Activated CD8-positive, alpha-beta memory T cell treated with anti-CD3 and anti-CD28 coated beads for 4 hours (primary cell): ENCODE results near the gene PMEPA1.

Experiments used
- DNase-seq, 2 donors: peaks; one replicate each; pipeline ENCODE4 v3.0.0-alpha.2; 2020; ENCODE audit warnings: low read depth in 2 of 2

PMEPA1 gene

GRCh38 chr20:57676589-57677583, 32.9 kb downstream of the PMEPA1 start:
- DNase-seq = no peak

GRCh38 chr20:57675773-57676172, 34.0 kb downstream of the PMEPA1 start:
- no peak for DNase-seq

DNA sequence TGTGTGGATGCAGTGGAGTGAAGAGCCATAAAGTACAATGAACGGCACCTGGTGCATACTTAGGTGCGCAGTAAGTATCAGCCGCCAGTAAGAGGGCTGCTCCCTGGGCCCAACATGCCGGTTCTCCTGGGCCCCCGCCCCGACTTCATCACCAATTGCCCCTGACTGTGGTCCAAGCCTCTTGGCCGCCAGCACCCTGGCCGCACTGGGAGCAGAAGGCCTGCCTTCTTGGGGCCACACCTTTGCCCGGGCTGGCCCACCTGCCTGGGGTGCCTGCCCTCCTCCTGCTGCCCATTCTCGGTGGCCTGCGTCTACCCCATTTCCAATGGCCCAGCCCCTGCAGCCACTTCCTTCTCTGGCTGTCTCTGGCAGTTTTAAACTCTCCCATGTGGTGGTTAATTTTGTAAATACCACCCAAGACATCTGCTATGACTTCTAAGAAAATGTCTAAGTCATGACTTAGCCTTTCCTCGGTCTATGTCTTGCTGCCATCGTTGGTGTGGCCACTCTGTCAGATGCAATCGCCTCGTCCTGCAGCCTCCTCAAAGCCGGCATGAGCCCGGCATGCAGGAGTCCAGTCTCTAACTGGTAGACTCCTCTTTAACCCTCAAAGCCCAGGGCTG, 36.8 kb downstream of the PMEPA1 start:
- DNase-seq = no peak

DNA sequence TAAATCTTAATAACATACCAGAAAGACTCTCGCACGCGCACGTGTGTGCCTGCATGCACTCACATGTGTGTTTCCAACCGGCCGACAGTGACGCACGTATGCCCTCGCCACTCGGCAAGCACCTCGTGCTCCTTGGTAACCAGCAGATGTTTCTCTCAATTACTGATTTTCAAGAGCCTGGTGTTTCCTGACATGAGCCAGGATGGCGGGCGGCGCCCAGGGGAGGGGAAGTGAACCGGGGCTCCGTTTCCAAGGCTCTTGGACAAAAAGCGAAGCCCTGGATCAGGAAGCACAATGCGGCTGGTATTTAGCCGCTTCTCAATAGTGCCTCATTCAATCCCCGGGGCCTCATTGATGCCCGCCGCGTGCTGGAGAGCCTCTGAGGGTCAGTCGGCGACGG, 37.7 kb downstream of the PMEPA1 start:
- DNase-seq = no peak

DNA sequence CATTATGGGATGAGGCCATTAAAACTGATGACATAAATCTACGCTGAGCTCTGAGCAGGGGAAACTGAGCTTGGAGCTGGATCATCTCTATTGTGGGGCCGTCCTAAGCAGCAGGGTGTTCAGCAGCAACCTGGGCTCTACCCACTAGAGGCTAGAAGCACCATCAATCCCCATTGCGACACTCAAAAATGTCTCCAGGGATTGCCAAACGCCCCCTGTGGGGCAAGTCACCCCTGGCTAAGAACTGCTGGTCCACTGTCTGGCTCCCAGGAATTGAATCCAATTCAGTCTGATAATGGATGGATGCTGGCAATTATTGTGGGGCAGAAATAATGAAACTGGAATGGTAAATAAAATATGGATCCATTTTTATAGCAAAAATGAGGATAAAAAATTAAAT, 38.2 kb downstream of the PMEPA1 start:
- no peak for DNase-seq

DNA sequence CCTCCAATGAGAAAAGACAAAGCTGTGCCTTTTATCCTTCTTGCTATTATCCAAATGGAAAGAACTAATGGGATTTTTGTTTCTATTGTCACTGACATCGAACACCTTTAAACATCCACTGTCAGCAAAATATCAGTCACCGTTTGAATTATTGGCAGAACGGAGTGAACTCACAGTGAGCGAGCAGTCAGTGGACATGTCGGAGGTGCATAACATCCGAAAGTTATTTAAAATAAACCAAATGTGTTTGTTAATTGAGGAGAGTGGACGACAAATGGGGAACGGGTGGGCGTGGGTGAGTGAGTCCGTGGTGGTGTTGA, 38.8 kb downstream of the PMEPA1 start:
- DNase-seq = no peak

DNA sequence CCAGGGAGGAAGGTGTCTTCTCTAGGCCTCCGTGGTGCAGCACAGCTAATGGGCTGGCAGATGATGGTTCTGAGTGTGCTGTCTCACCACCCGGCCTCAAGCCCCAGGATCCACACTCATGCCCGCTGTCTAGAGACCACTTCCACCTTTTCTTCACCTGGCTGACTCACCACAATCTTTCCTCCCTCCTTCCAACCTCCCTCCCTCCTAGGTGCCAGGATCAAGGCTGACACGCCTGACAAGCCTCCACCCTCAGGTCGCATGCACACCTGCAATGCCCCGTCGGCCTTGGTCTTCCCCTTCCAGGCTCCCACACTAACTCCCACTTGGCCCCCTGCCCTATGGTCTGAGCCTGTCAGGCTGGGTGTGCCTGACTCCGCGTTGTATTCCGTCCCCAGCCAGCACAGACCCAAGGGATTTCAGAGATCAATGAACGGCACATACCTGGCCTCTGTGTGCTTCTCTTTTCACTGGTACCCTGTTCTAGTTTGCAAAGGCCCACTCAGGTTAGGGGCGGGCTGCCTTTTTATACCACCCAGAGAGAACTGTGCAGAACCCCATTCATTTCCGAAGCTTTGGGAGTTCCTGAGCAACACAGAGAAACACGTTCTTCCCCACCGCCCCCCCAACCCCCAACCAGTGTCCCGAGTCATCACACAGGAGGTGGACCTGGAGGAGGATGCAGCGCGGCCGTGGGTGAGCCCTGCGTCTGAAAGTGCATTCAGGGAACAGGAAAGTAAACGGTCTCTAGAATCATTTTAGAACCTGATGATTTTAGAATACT, 39.3 kb downstream of the PMEPA1 start:
- DNase-seq = no peak

- DNase-seq = no peak
Observed at GRCh38 chr20:57669632-57670031, 40.2 kb downstream of the PMEPA1 start.

- no peak for DNase-seq
Observed at GRCh38 chr20:57667924-57668782, 41.7 kb downstream of the PMEPA1 start.

GRCh38 chr20:57667388-57667787, 42.4 kb downstream of the PMEPA1 start:
- DNase-seq = no peak

- no peak for DNase-seq
Observed at GRCh38 chr20:57666834-57667157, 43.0 kb downstream of the PMEPA1 start.

DNA sequence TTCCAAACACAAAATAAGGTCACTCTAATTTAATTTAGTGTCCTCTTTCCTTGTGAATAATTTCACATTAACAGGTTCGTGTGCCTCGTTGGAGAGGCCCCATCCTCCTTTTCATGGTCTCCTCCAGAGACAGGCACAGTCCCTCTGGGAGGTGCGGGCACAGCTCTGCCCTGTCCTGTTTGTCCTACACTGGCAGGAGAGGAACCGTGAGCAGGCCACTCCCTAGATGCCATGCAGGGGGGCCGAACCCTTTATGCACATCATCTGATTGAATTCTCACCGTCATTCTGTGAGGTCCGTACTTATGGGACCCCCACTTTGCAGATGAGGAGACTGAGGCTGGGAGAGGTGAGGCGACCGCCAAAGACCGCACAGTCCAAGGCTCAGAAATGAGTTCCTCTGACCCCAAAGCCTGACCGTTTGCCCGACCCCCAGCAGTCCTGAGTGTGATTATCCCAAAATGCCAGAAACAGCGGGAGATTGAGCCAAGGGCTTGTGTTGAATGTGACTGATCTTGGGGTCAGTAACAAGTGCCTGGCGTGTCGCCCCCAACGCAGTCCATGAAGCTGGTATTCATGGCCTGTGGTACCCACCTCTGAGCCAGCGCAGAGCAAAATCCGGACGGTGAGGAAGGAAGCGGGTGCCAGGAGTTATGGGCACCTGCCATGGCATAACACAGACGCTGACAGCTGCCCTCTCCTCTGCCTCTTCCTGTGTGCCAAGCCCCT, 43.5 kb downstream of the PMEPA1 start:
- no peak for DNase-seq

DNA sequence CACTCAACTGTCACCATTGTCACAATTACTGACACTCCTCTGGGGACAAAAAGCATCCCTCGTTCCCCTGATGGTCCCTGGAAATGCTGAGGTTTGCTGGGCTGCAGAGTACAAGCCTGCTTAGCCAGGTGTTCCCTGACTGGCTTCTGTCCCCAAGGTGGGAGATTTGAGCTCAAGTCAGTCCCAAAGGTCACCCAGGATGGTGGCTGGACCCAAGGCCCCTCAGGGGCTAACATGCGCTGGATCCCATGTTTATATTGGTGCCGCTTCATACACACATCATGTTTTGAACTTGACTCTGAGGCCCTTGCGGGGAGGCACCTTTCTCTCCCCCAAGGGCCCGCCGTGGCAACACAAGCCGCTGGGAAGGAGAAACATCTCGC, 44.2 kb downstream of the PMEPA1 start:
- no peak for DNase-seq

DNA sequence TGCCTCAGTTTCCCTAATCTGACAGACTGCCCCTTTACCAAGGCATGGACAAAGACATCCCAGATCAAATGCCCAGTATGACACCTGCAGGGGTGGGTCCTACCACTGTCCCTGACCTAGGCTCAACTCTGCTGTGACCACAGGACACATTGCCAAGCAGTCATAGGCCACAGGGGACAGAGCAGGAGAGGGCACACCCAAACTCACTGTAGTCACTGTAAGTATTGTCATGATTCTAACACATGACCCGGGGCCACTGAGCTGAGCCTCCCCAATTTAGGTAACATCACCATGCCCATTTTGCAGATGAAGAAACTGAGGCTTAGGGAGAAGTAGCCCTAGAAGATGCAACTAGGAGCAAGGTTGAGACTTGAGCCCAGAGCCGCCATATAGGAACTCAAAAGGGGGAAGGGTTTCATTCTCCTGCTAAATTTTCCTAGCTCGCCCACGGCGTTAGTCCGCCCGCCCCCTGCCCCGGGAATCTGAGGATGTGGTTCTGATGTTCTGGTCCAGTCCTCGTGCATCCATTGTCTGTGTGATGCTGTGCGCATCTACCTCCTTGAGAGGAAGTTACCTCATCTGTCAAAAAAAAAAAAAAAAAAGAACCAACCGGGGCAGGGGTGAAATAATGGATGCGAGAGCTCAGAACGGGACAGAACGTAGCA, 44.8 kb downstream of the PMEPA1 start:
- no peak for DNase-seq

DNA sequence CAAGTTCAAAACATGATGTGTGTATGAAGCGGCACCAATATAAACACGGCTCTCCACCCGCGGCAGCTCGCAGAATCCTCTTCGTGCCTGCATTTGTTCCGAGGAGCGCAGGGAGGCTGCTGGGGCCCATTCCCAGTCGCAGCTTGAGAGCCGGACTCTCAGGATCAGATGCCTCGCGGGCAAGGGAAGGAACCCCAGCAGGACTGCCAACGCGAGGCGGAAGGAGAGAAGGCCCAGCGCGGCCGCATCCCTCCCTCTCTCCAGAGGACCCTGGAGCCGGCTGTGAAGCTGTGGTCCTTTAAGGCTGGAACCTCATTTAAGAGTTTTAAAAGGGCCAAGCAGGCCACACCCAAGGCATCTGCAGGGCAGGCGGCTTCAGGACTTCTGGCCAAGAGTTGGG, 45.3 kb downstream of the PMEPA1 start:
- DNase-seq = no peak

DNA sequence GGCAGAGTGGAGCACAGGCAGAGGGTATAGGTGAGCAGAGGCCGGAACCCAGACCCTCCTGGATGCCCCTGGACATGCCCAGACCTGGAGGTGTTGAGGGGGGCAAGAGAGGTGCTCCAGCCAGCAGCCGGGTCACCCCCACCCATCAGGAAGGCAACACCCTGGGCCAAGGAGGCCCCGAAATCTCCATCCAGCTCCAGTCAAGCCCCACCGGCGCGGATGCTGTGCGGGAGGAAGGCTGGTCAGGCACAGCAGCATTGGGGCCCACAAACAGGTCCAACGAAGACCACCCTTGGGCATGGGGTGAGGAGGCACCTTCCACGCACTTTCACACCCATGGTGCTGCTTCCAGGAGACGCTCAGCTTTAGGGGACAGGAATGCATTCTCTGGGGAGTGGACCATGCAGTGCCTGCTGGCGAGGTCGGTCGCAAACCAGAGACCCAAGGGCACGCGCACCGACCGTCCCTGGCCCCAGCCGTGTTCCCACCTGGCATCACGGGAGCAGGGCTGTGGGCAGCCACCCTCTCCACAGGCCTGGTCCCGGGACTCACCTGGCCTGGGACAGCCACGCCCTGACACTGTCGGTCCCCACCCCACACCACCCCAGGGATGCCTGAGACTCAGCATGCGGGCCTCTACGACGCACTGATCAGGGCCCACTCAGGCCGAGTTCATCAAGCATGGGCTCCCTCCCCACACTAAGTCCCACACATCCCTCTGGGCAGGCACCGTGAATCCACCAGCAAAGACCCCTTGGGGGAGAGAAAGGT, 45.9 kb downstream of the PMEPA1 start:
- no peak for DNase-seq

DNA sequence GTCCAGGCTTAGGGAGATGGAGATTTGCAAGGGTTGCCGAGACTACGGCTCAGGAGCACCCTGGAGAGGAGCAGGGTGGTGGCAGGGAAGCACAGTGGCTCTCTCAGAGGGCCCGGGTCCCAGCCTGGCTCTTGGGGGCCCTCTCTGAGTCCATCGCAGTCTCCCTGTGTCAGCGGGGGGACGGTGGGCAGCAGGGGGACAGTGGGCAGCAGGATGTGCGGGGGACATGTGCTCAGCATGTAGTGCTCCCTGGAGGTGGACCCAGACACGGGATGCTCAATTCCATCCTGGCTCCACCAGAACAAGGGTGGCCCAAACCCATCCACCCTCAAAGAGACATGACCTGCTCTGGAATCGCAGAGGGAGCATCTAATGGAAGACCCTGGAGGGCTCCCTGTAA, 46.6 kb downstream of the PMEPA1 start:
- no peak for DNase-seq

DNA sequence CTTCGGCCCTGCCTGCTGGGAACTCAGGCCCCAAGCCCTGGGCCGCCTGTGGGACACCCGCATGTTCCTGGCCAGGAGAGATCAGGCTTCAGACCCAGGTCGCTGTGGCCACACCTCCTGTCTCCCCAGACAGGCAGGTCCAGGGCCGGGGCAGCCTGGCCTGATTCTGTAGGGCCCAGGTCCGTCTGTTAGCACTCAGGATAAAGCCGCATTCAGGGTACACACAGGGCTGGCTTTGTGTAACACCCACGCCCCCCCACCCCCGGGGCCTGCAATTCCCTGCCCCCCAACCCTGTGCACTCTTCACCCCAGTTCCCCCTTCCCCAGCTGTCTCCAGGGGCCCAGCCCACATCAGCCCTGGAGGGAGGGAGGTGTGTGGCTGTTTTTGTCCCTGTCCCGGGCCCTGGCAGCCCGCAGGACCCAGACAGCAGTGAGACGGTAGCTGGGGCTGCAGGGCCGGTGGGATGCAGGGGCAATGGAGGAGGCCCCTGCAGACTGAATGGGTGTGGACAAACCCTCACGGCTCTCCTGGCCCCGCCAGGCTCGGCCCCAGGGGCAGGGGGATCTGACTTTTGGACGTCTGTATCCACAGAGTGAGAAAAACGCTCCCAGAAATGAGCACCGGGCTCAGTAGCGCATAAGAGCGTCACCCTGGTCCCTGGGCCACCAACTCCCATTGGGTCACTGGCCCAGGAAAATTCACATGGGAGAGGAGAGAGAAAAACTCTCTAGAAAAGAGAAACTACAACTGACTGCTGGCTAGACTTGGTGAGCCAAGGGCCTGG, 47.2 kb downstream of the PMEPA1 start:
- no peak for DNase-seq
